ENCODE measurements around the gene GLCE. TPM values are rescaled to one million over a fixed set of nuclear protein-coding genes. Genes with fewer than 3 reads are reported as not detected.
A peak's percentile ranks its signal among the peaks of the same experiment; 100 is the strongest.
"Not testable (repeated sequence)": the region's sequence is repeated elsewhere in the genome, so short reads cannot be mapped to it uniquely, and the experiment has no call there.

Gene GLCE
- total RNA-seq, 2 donors from 2014 or later = 5.6 to 6.1 TPM

- H3K9me3 ChIP-seq (ENCODE audit: control insufficient read depth, low read length, poor library complexity, severe bottlenecking) = no peaks in the 10 kb centered on the region
- no peak for DNase-seq
- ATAC-seq = no peak
- H3K4me3 Mint-ChIP-seq = no peak overlapping the region
- H3K27ac Mint-ChIP-seq = no peak overlapping the region
- H3K36me3 Mint-ChIP-seq (ENCODE audit: low read depth) = no peaks in the 10 kb centered on the region
- peaks cover 19% of the 10 kb centered on the region for H3K27me3 Mint-ChIP-seq
- H3K4me1 Mint-ChIP-seq = no peaks in the 10 kb centered on the region
Observed at GRCh38 chr15:69282104-69282743, 121.8 kb downstream of the GLCE start.

- Mint-ChIP-seq H3K36me3 (ENCODE audit: low read depth) (no peaks in the 10 kb centered on the region), H3K4me1 (no peaks in the 10 kb centered on the region), H3K27ac (no peak overlapping the region), H3K27me3 (peaks cover 16% of the 10 kb centered on the region), H3K4me3 (no peak overlapping the region)
- no peak for ATAC-seq
- DNase-seq = no peak
- H3K9me3 ChIP-seq (ENCODE audit: control insufficient read depth, low read length, poor library complexity, severe bottlenecking) = no peaks in the 10 kb centered on the region
Observed at GRCh38 chr15:69285834-69286233, 125.4 kb downstream of the GLCE start.

GRCh38 chr15:69288011-69288410 lies 127.6 kb downstream of the GLCE start:
- no peak overlapping the region for H3K27ac Mint-ChIP-seq
- no peak for DNase-seq
- peaks cover 17% of the 10 kb centered on the region for H3K27me3 Mint-ChIP-seq
- H3K9me3 ChIP-seq (ENCODE audit: control insufficient read depth, low read length, poor library complexity, severe bottlenecking) = no peaks in the 10 kb centered on the region
- H3K4me3 Mint-ChIP-seq = no peak overlapping the region
- no peaks in the 10 kb centered on the region for H3K4me1 Mint-ChIP-seq
- ATAC-seq = no peak
- H3K36me3 Mint-ChIP-seq (ENCODE audit: low read depth) = no peaks in the 10 kb centered on the region

GRCh38 chr15:69288531-69289341 lies 128.3 kb downstream of the GLCE start:
- Mint-ChIP-seq H3K27me3 (peaks cover 14% of the 10 kb centered on the region), H3K27ac (no peak overlapping the region), H3K36me3 (ENCODE audit: low read depth) (no peaks in the 10 kb centered on the region), H3K4me3 (no peak overlapping the region), H3K4me1 (no peaks in the 10 kb centered on the region)
- ATAC-seq (no peak), DNase-seq (no peak)
- H3K9me3 ChIP-seq (ENCODE audit: control insufficient read depth, low read length, poor library complexity, severe bottlenecking) = no peaks in the 10 kb centered on the region

- DNase-seq (no peak), ATAC-seq (no peak)
- Mint-ChIP-seq H3K4me3 (no peak overlapping the region), H3K36me3 (ENCODE audit: low read depth) (no peaks in the 10 kb centered on the region), H3K27me3 (peaks cover 14% of the 10 kb centered on the region), H3K4me1 (no peaks in the 10 kb centered on the region), H3K27ac (no peak overlapping the region)
- H3K9me3 ChIP-seq (ENCODE audit: control insufficient read depth, low read length, poor library complexity, severe bottlenecking) = no peaks in the 10 kb centered on the region
Observed at GRCh38 chr15:69289342-69290146, 129.1 kb downstream of the GLCE start.

GRCh38 chr15:69290346-69291164 lies 130.1 kb downstream of the GLCE start:
- Mint-ChIP-seq H3K36me3 (ENCODE audit: low read depth) (no peaks in the 10 kb centered on the region), H3K27me3 (peaks cover 25% of the 10 kb centered on the region), H3K27ac (no peak overlapping the region), H3K4me1 (no peaks in the 10 kb centered on the region), H3K4me3 (no peak overlapping the region)
- no peaks in the 10 kb centered on the region for H3K9me3 ChIP-seq (ENCODE audit: control insufficient read depth, low read length, poor library complexity, severe bottlenecking)
- DNase-seq (no peak), ATAC-seq (no peak)

GRCh38 chr15:69291651-69292050 lies 131.2 kb downstream of the GLCE start:
- H3K27ac Mint-ChIP-seq; DNase-seq; H3K4me3 Mint-ChIP-seq; H3K9me3 ChIP-seq (ENCODE audit: control insufficient read depth, low read length, poor library complexity, severe bottlenecking); ATAC-seq; H3K36me3 Mint-ChIP-seq (ENCODE audit: low read depth); H3K4me1 Mint-ChIP-seq: not testable (repeated sequence)
- peaks cover 36% of the 10 kb centered on the region for H3K27me3 Mint-ChIP-seq

- H3K9me3 ChIP-seq (ENCODE audit: control insufficient read depth, low read length, poor library complexity, severe bottlenecking) = no peaks in the 10 kb centered on the region
- no peak for DNase-seq
- ATAC-seq = no peak
- Mint-ChIP-seq H3K4me3 (no peak overlapping the region), H3K27ac (no peak overlapping the region), H3K36me3 (ENCODE audit: low read depth) (peaks cover 3% of the 10 kb centered on the region), H3K4me1 (no peaks in the 10 kb centered on the region), H3K27me3 (peaks cover 48% of the 10 kb centered on the region)
Observed at GRCh38 chr15:69292826-69293420, 132.5 kb downstream of the GLCE start.

- ATAC-seq = no peak
- peaks cover 2% of the 10 kb centered on the region for H3K4me1 Mint-ChIP-seq
- H3K36me3 Mint-ChIP-seq (ENCODE audit: low read depth) = peaks cover 3% of the 10 kb centered on the region
- no peaks in the 10 kb centered on the region for H3K9me3 ChIP-seq (ENCODE audit: control insufficient read depth, low read length, poor library complexity, severe bottlenecking)
- no peak overlapping the region for H3K4me3 Mint-ChIP-seq
- no peak overlapping the region for H3K27ac Mint-ChIP-seq
- DNase-seq = no peak
- H3K27me3 Mint-ChIP-seq = peaks cover 54% of the 10 kb centered on the region
Observed at GRCh38 chr15:69293741-69294615, 133.5 kb downstream of the GLCE start.

GRCh38 chr15:69296606-69297005 lies 136.2 kb downstream of the GLCE start:
- Mint-ChIP-seq H3K4me3 (no peak overlapping the region), H3K27ac (no peak overlapping the region), H3K27me3 (peaks cover 76% of the 10 kb centered on the region), H3K4me1 (peaks cover 9% of the 10 kb centered on the region), H3K36me3 (ENCODE audit: low read depth) (peaks cover 3% of the 10 kb centered on the region)
- no peak for DNase-seq
- ATAC-seq = no peak
- H3K9me3 ChIP-seq (ENCODE audit: control insufficient read depth, low read length, poor library complexity, severe bottlenecking) = no peaks in the 10 kb centered on the region

- ATAC-seq (no peak), DNase-seq (no peak)
- Mint-ChIP-seq H3K4me1 (peaks cover 9% of the 10 kb centered on the region), H3K27me3 (peaks cover 82% of the 10 kb centered on the region), H3K36me3 (ENCODE audit: low read depth) (peaks cover 3% of the 10 kb centered on the region), H3K27ac (no peak overlapping the region), H3K4me3 (peak overlapping the region; percentile 69)
- no peaks in the 10 kb centered on the region for H3K9me3 ChIP-seq (ENCODE audit: control insufficient read depth, low read length, poor library complexity, severe bottlenecking)
Observed at GRCh38 chr15:69297642-69298353, 137.4 kb downstream of the GLCE start.
